GM12874 (cell line): Measurements from ENCODE around the gene NUDCD3.

Experiments
- CTCF ChIP-seq: IDR thresholded peaks from 2 replicates; pipeline ENCODE4 v1.5.1; 2011; ENCODE audit warnings: low read depth, mild to moderate bottlenecking, control low read depth, low read length, moderate library complexity; ENCODE audit not compliant: insufficient read depth

Gene NUDCD3

DNA sequence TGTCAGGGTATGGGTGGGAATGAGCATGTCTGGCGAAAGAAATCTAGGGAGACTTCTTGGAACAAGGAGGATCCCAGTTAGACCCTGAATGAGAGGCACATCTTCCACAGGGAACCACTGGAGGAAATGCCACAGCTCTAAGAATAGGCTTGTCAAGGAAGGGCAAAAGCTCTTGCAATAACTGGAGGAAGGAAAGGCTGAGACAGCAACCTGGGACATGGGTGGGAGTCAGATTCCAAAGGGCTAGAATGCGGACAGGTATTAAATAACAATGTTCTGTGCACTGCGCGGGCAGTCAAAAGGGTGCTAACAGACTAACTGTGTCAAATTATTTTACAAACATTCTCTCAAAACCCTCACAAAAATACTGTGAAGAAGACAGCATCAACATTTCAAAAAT is 4.5 kb downstream of the NUDCD3 start:
- TF ChIP-seq CTCF: no peak

- TF ChIP-seq CTCF: no peak
Observed at GRCh38 chr7:44484482-44485313, 5.8 kb downstream of the NUDCD3 start.

DNA sequence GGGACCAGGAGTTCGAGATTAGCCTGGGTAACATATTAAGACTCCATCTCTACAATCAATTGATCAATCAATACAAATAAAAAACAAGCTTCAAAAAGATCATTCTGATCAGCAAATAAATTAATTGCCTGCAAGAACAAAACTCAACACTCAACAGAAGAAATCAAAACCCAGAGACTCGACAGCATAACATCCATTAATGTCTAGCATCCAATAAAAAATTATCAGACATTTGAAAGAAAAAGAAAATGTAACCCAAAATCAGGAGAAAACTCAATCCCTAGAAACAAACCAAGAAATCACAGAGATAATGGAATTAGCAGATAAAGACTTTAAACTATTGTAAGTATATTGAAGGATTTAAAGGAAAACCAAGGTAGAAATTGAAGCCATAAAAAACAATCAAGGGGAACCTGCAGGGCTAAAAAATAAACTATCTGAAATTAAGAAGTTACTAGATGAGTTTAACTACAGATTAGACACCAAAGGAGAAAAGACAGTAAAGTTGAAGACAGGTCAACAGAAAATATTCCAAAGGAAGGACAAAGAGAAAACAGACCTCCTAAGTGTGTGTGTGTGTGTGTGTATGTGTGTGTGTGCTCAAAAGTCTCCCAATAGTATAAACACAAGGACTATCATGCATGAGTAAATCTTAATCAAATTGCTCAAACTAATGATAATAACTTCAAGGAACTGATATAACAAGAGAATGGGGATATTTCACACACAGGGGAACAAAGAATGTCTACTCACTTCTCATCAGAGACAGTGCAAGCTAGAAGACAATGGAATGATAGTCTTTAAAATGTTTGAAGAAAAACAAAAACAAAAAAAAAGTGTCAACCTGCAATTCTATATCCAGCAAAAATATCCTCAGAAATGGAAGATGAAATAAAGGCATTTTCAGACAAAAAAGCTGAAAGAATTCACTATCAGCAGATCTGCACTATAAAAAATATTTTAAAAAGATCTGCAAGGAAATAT is 7.7 kb downstream of the NUDCD3 start:
- TF ChIP-seq CTCF: no peak

- no peak for TF ChIP-seq CTCF
Observed at GRCh38 chr7:44477938-44478337, 12.5 kb downstream of the NUDCD3 start.

DNA sequence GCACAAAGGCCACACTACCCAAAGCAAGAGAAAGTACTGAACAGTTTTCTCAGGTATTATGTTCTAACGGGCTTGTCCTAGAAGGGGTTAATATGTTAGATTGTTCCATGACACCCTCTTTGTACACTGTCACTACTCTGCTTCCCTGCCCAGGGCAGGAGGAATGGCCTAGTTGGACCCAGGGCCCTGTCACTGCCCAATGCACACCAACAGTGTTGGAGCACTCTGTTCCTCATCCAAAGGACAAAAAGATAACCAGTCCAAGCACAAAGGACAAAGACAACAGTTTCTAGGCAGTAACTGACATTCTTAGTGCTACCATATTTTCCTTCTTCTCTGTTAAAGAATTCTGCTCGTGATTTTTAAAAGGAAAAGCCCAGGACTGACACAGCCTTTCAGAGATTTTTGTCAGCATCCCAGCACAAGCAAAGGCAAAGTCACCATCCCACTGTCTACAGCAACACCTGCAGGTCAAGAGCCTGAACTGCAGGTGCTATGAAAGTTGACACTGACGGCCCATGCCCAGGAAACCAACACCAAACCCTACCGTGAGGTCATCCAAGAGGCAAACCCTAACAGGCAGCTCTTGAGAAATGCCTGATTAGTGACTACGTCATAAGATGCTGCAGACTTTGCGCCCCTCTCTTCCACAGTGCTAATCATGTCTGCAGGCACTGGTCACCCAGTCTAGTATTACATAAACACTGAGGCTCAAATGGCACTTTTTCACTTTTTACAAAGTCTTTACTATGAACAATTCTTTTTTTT is 13.2 kb downstream of the NUDCD3 start:
- TF ChIP-seq CTCF: peak; percentile 96

DNA sequence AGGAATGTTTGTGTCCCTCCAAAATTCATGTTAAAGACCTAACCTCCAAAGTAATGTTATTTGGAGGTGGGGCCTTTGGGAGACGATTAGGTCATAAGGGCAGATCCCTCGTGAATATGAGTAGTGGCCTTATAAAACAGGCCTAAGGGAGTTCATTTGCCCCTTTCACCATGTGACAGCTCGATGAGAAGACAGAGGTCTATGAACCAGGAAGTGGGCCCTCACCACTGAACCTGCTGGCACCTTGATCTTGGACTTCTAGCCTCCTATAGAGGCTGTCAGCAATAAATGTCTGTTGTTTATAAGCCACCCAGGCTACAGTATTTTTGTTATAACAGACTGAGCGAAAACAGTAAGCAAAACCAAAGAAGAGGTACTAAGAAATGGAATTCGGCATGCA is 14.1 kb downstream of the NUDCD3 start:
- no peak for TF ChIP-seq CTCF
